ENCODE measurements around the gene C5.

The C5 gene

GRCh38 chr9:120916588-120916987, 133.5 kb downstream of the C5 start:
- H2BK12ac ChIP-seq (ENCODE audit: low read length in 2 of 2) = peak overlapping the region in 1 of 2 experiments; percentile 23
- H3K79me1 ChIP-seq (replicated peaks; ENCODE audit: low read length, poor library complexity, severe bottlenecking) = no peaks in the 10 kb centered on the region
- DNase-seq = peak; percentile 51
- no peak overlapping the region for H3K4me2 ChIP-seq (ENCODE audit: low read length, poor library complexity, severe bottlenecking)
- no peak overlapping the region for H3K4ac ChIP-seq (ENCODE audit: low read depth in 1 of 2, low read length in 2 of 2)
- H2BK5ac ChIP-seq (ENCODE audit: low read depth, low read length, poor library complexity, severe bottlenecking) = no peak overlapping the region
- no peak overlapping the region for H4K91ac ChIP-seq (ENCODE audit: low read length)
- H2AFZ ChIP-seq (ENCODE audit: low read depth, low read length) = no peak overlapping the region
- peaks cover 5 to 11% of the 10 kb centered on the region in 2 experiments for H3K36me3 ChIP-seq (ENCODE audit: control insufficient read depth in 1 of 2, insufficient read depth in 2 of 2, low read depth in 1 of 2, low read length in 2 of 2)
- no peak overlapping the region for H4K8ac ChIP-seq (ENCODE audit: low read length)
- H3K4me3 ChIP-seq (ENCODE audit: insufficient read depth in 1 of 2, low read depth in 1 of 2, low read length in 2 of 2) = no peak overlapping the region
- H2AK5ac ChIP-seq (ENCODE audit: low read length, severe bottlenecking) = no peak overlapping the region
- H3K4me1 ChIP-seq (ENCODE audit: control insufficient read depth, insufficient read depth, low read depth, low read length) = peaks cover 14% of the 10 kb centered on the region
- no peak overlapping the region for H3K9ac ChIP-seq (ENCODE audit: low read length)
- H3K23ac ChIP-seq (ENCODE audit: low read length in 2 of 2) = no peak overlapping the region
- no peaks in the 10 kb centered on the region for H3K27me3 ChIP-seq (ENCODE audit: control insufficient read depth in 1 of 2, insufficient read depth in 1 of 2, low read length in 2 of 2)
- no peak overlapping the region for H2BK120ac ChIP-seq (ENCODE audit: low read depth, low read length)
- no peak overlapping the region for H3K18ac ChIP-seq (ENCODE audit: low read depth in 1 of 2, low read length in 2 of 2)
- no peak overlapping the region for H3K27ac ChIP-seq (ENCODE audit: low read length, poor library complexity, severe bottlenecking)
- 44% methylated on average over 3 of the region's 3 CpGs for WGBS
- H3K9me3 ChIP-seq (ENCODE audit: control insufficient read depth, low read length) = peaks cover 3% of the 10 kb centered on the region
- H3K14ac ChIP-seq (ENCODE audit: low read length in 2 of 2) = no peak overlapping the region
- H2BK15ac ChIP-seq (ENCODE audit: low read depth, poor library complexity, severe bottlenecking) = no peak overlapping the region

GRCh38 chr9:120915854-120916470, 134.1 kb downstream of the C5 start:
- Histone ChIP-seq H3K23ac (ENCODE audit: low read length in 2 of 2) (no peak overlapping the region), H3K4me3 (ENCODE audit: insufficient read depth in 1 of 2, low read depth in 1 of 2, low read length in 2 of 2) (no peak overlapping the region), H3K79me1 (replicated peaks; ENCODE audit: low read length, poor library complexity, severe bottlenecking) (no peaks in the 10 kb centered on the region), H2AFZ (ENCODE audit: low read depth, low read length) (no peak overlapping the region), H3K9me3 (ENCODE audit: control insufficient read depth, low read length) (peaks cover 3% of the 10 kb centered on the region), H3K4ac (ENCODE audit: low read depth in 1 of 2, low read length in 2 of 2) (no peak overlapping the region), H3K27me3 (ENCODE audit: control insufficient read depth in 1 of 2, insufficient read depth in 1 of 2, low read length in 2 of 2) (no peaks in the 10 kb centered on the region), H3K27ac (ENCODE audit: low read length, poor library complexity, severe bottlenecking) (no peak overlapping the region), H2BK120ac (ENCODE audit: low read depth, low read length) (no peak overlapping the region), H4K91ac (ENCODE audit: low read length) (no peak overlapping the region), H3K4me1 (ENCODE audit: control insufficient read depth, insufficient read depth, low read depth, low read length) (peaks cover 14% of the 10 kb centered on the region), H2BK12ac (ENCODE audit: low read length in 2 of 2) (no peak overlapping the region), H2BK5ac (ENCODE audit: low read depth, low read length, poor library complexity, severe bottlenecking) (no peak overlapping the region), H3K4me2 (ENCODE audit: low read length, poor library complexity, severe bottlenecking) (no peak overlapping the region), H2BK15ac (ENCODE audit: low read depth, poor library complexity, severe bottlenecking) (no peak overlapping the region), H4K8ac (ENCODE audit: low read length) (no peak overlapping the region), H3K36me3 (ENCODE audit: control insufficient read depth in 1 of 2, insufficient read depth in 2 of 2, low read depth in 1 of 2, low read length in 2 of 2) (peaks cover 7 to 16% of the 10 kb centered on the region in 2 experiments), H3K18ac (ENCODE audit: low read depth in 1 of 2, low read length in 2 of 2) (no peak overlapping the region), H3K14ac (ENCODE audit: low read length in 2 of 2) (no peak overlapping the region), H3K9ac (ENCODE audit: low read length) (no peak overlapping the region), H2AK5ac (ENCODE audit: low read length, severe bottlenecking) (no peak overlapping the region)
- 100% methylated on average over 2 of the region's 5 CpGs for WGBS
- no peak for DNase-seq

- Histone ChIP-seq H2AK5ac (ENCODE audit: low read length, severe bottlenecking) (no peak overlapping the region), H3K27ac (ENCODE audit: low read length, poor library complexity, severe bottlenecking) (no peak overlapping the region), H3K4ac (ENCODE audit: low read depth in 1 of 2, low read length in 2 of 2) (no peak overlapping the region), H3K9ac (ENCODE audit: low read length) (no peak overlapping the region), H3K18ac (ENCODE audit: low read depth in 1 of 2, low read length in 2 of 2) (no peak overlapping the region), H4K8ac (ENCODE audit: low read length) (no peak overlapping the region), H3K23ac (ENCODE audit: low read length in 2 of 2) (no peak overlapping the region), H2AFZ (ENCODE audit: low read depth, low read length) (no peak overlapping the region), H3K9me3 (ENCODE audit: control insufficient read depth, low read length) (peaks cover 3% of the 10 kb centered on the region), H3K4me2 (ENCODE audit: low read length, poor library complexity, severe bottlenecking) (no peak overlapping the region), H2BK15ac (ENCODE audit: low read depth, poor library complexity, severe bottlenecking) (no peak overlapping the region), H3K14ac (ENCODE audit: low read length in 2 of 2) (no peak overlapping the region), H3K4me3 (ENCODE audit: insufficient read depth in 1 of 2, low read depth in 1 of 2, low read length in 2 of 2) (no peak overlapping the region), H3K79me1 (replicated peaks; ENCODE audit: low read length, poor library complexity, severe bottlenecking) (no peaks in the 10 kb centered on the region), H2BK120ac (ENCODE audit: low read depth, low read length) (no peak overlapping the region), H3K4me1 (ENCODE audit: control insufficient read depth, insufficient read depth, low read depth, low read length) (peaks cover 15% of the 10 kb centered on the region), H3K36me3 (ENCODE audit: control insufficient read depth in 1 of 2, insufficient read depth in 2 of 2, low read depth in 1 of 2, low read length in 2 of 2) (peaks cover 9 to 18% of the 10 kb centered on the region in 2 experiments), H2BK5ac (ENCODE audit: low read depth, low read length, poor library complexity, severe bottlenecking) (no peak overlapping the region), H2BK12ac (ENCODE audit: low read length in 2 of 2) (no peak overlapping the region), H4K91ac (ENCODE audit: low read length) (no peak overlapping the region), H3K27me3 (ENCODE audit: control insufficient read depth in 1 of 2, insufficient read depth in 1 of 2, low read length in 2 of 2) (no peaks in the 10 kb centered on the region)
- 100% methylated on average over 2 of the region's 6 CpGs for WGBS
- no peak for DNase-seq
Observed at GRCh38 chr9:120914953-120915352, 135.1 kb downstream of the C5 start.

GRCh38 chr9:120914396-120914795, 135.7 kb downstream of the C5 start:
- Histone ChIP-seq H3K4ac (ENCODE audit: low read depth in 1 of 2, low read length in 2 of 2) (no peak overlapping the region), H3K79me1 (replicated peaks; ENCODE audit: low read length, poor library complexity, severe bottlenecking) (no peaks in the 10 kb centered on the region), H3K27me3 (ENCODE audit: control insufficient read depth in 1 of 2, insufficient read depth in 1 of 2, low read length in 2 of 2) (no peaks in the 10 kb centered on the region), H2BK120ac (ENCODE audit: low read depth, low read length) (no peak overlapping the region), H3K14ac (ENCODE audit: low read length in 2 of 2) (no peak overlapping the region), H3K9ac (ENCODE audit: low read length) (no peak overlapping the region), H2BK15ac (ENCODE audit: low read depth, poor library complexity, severe bottlenecking) (no peak overlapping the region), H2BK12ac (ENCODE audit: low read length in 2 of 2) (no peak overlapping the region), H3K4me2 (ENCODE audit: low read length, poor library complexity, severe bottlenecking) (no peak overlapping the region), H4K91ac (ENCODE audit: low read length) (no peak overlapping the region), H3K36me3 (ENCODE audit: control insufficient read depth in 1 of 2, insufficient read depth in 2 of 2, low read depth in 1 of 2, low read length in 2 of 2) (peaks cover 9 to 19% of the 10 kb centered on the region in 2 experiments), H3K23ac (ENCODE audit: low read length in 2 of 2) (no peak overlapping the region), H2AK5ac (ENCODE audit: low read length, severe bottlenecking) (no peak overlapping the region), H3K9me3 (ENCODE audit: control insufficient read depth, low read length) (peaks cover 3% of the 10 kb centered on the region), H2BK5ac (ENCODE audit: low read depth, low read length, poor library complexity, severe bottlenecking) (no peak overlapping the region), H3K27ac (ENCODE audit: low read length, poor library complexity, severe bottlenecking) (no peak overlapping the region), H3K4me3 (ENCODE audit: insufficient read depth in 1 of 2, low read depth in 1 of 2, low read length in 2 of 2) (no peak overlapping the region), H3K18ac (ENCODE audit: low read depth in 1 of 2, low read length in 2 of 2) (no peak overlapping the region), H3K4me1 (ENCODE audit: control insufficient read depth, insufficient read depth, low read depth, low read length) (peaks cover 16% of the 10 kb centered on the region), H4K8ac (ENCODE audit: low read length) (no peak overlapping the region), H2AFZ (ENCODE audit: low read depth, low read length) (no peak overlapping the region)
- no peak for DNase-seq
- 97% methylated on average over 3 of the region's 3 CpGs for WGBS

Data from mesenchymal stem cell (in vitro differentiated cells and primary cell).